OCI-LY7 (cell line): ENCODE measurements around the gene MTG1.

Experiments
- CTCF ChIP-seq: fragments of 200-600 bp; sonication (generic); conservative IDR thresholded peaks from 2 replicates; pipeline ENCODE4 v1.5.1; 2014; ENCODE audit warnings: mild to moderate bottlenecking, antibody characterized with exemption, low read length, moderate library complexity, mixed read lengths
- EZH2phosphoT487 ChIP-seq: fragments of 200-600 bp; sonication (generic); IDR thresholded peaks from 2 replicates; pipeline ENCODE4 v1.6.1; 2018; ENCODE audit warnings: low read depth, borderline replicate concordance, mild to moderate bottlenecking, mixed run types, antibody characterized with exemption, low read length, moderate library complexity, mixed read lengths

- no peak for TF ChIP-seq CTCF
- no peak for TF ChIP-seq EZH2phosphoT487
Observed at GRCh38 chr10:133461027-133461426, 67.1 kb downstream of the MTG1 start.
